ENCODE measurements around the gene MVK.

Gene MVK

GRCh38 chr12:109544955-109545531 is 28.6 kb upstream of the MVK start:
- in situ Hi-C loops (cut with HindIII; ENCODE audit: low sequenced_read_pairs) = no loop called here

DNA sequence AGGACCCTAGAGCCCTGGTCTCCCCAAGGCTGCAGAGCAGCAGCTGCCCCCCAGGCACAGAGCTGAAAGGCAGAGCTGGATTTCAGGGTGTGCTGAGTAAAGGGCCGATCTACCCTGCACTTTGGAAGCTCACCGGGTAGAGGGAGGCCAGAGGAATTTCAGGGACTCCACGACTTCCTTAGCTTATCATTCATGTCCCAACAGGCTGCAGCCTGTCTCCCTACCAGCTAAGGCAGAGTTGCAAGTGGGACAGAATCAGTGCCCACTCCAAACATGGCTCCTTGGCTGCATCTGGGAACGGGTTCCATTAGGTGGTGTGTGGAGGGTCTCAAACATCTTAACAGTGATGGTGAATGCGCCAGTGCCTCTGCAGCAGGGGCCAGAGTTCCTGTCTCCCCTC is 27.8 kb upstream of the MVK start:
- in situ Hi-C loops (cut with HindIII; ENCODE audit: low sequenced_read_pairs) = no loop called here

DNA sequence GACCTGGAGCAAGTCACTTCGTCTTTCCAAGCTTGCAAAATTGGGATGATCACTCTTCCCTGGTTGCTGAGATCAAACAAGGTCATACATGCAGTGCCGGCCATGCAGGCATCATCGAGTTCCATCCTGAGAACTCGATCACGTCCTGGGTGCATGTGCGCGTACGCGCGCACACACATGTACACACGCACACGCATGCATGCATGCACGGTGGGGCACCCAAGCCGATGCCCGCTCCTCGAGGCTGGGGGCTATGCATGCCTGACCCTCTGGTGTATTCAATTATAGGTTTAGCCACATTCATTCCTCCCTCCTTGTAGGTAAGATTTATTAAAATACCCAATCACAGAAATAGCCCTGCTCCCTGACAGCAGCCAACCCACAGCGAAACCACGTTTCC is 26.3 kb upstream of the MVK start:
- in situ Hi-C loops (cut with HindIII; ENCODE audit: low sequenced_read_pairs) = no loop called here

DNA sequence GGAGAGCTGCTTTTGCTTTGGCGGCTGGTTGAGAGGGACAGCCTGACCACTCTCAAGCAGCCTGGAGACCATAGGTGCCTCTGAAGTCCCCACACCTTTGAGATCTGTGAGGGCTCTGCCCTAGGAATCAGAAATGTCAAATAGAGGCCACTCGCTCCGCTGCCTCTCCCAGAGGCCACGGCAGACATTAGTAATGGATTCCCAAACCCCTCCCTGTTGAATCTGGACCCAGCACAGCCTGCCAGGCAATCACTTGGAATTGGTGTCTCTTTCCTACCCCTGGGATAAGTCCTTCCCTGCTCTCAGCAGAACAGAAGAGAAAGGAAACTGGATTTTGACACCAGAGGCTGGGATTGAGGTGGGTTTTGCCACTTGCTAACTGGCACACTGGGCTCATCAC is 25.3 kb upstream of the MVK start:
- in situ Hi-C loops (cut with HindIII; ENCODE audit: low sequenced_read_pairs) = no loop called here

GRCh38 chr12:109549613-109550270 is 23.9 kb upstream of the MVK start:
- in situ Hi-C loops (cut with HindIII; ENCODE audit: low sequenced_read_pairs) = no loop called here

- in situ Hi-C loops (cut with HindIII; ENCODE audit: low sequenced_read_pairs) = no loop called here
Measured at GRCh38 chr12:109550281-109550680, 23.3 kb upstream of the MVK start.

- in situ Hi-C loops (cut with HindIII; ENCODE audit: low sequenced_read_pairs) = no loop called here
Measured at GRCh38 chr12:109551108-109551507, 22.5 kb upstream of the MVK start.

DNA sequence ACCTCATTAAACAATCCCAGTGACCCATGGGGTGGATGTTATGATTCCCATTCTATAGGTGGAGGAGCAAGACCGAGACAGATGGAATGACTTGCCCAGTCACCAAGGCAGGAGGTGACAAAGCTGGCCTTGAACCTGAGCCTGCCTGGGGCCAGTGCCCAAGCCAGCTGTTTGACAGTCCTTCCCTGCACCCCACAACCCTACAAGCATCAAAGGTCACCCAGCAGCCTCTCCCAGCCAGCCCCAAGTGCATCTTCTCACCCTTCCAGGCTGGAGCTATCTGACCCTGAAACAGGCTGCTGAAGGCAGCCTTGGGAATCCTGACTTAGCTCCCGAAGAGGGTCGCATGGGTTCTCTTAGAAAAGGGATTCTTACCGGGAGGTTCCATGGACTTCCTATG is 20.6 kb upstream of the MVK start:
- in situ Hi-C loops (cut with HindIII; ENCODE audit: low sequenced_read_pairs) = no loop called here

DNA sequence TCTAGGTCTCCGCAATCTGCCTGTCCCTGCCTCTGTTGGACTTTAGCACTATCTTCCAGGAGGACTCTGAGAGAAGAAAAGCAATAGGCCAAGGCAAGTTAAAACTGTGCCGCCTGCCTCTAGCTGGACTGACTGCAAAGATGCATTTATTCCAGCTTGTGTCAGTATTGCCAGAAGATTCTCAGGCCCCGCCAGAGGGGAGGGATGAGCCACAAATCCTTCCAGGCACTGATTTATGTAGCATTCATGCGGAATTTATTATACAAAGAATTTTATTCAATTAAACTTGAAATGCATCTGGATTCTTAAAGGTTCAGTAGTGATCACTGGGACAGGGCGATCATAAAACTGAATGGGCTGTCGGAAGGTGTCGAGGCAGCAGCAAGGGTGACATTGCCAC is 20.1 kb upstream of the MVK start:
- in situ Hi-C loops (cut with HindIII; ENCODE audit: low sequenced_read_pairs) = no loop called here

- in situ Hi-C loops (cut with HindIII; ENCODE audit: low sequenced_read_pairs) = no loop called here
Measured at GRCh38 chr12:109553906-109554500, 19.6 kb upstream of the MVK start.

GRCh38 chr12:109554761-109555160 is 18.8 kb upstream of the MVK start:
- in situ Hi-C loops (cut with HindIII; ENCODE audit: low sequenced_read_pairs) = no loop called here

- in situ Hi-C loops (cut with HindIII; ENCODE audit: low sequenced_read_pairs) = no loop called here
Measured at GRCh38 chr12:109555431-109556315, 17.9 kb upstream of the MVK start.

DNA sequence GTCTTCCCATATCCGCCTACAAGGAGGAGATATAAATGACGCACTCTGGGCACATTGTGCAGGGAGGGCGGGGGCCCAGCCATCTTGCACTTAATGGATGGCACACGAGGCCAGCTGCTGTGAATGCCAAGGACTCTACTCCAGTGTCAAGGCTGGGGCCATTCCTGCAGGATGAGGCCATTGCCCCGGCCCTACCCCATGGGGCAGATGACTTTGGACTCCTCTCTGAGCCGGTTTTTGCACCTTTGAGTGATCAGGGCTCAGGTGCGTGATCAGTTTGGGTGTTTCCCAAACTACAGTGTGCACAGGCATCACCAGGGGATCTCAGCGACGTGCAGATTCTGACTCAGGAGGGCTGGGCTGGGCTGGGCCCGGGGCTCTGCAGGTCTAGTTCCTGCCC is 16.4 kb upstream of the MVK start:
- in situ Hi-C loops (cut with HindIII; ENCODE audit: low sequenced_read_pairs) = no loop called here

GRCh38 chr12:109557805-109558204 is 15.8 kb upstream of the MVK start:
- in situ Hi-C loops (cut with HindIII; ENCODE audit: low sequenced_read_pairs) = no loop called here

- in situ Hi-C loops (cut with HindIII; ENCODE audit: low sequenced_read_pairs) = no loop called here
Measured at GRCh38 chr12:109558374-109559199, 15.0 kb upstream of the MVK start.

GRCh38 chr12:109559200-109559505 is 14.4 kb upstream of the MVK start:
- in situ Hi-C loops (cut with HindIII; ENCODE audit: low sequenced_read_pairs) = no loop called here

- in situ Hi-C loops (cut with HindIII; ENCODE audit: low sequenced_read_pairs) = no loop called here
Measured at GRCh38 chr12:109559601-109560000, 14.0 kb upstream of the MVK start.

- in situ Hi-C loops (cut with HindIII; ENCODE audit: low sequenced_read_pairs) = no loop called here
Measured at GRCh38 chr12:109560867-109561710, 12.5 kb upstream of the MVK start.

DNA sequence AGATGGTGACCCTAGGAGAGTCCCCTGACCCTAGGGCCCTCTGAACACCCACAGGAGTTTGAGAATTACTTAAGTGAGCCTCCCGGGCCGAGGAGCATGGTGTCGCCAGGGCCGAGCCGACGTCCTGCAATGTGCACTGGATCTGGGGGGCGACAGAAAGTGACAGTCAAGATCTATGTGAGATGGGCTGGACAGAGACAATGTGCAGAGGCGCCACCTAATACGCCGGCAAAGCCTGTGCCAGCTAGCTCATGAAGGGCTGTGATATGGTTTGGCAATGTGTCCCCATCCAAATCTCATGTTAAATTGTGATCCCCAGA is 11.9 kb upstream of the MVK start:
- in situ Hi-C loops (cut with HindIII; ENCODE audit: low sequenced_read_pairs) = no loop called here

DNA sequence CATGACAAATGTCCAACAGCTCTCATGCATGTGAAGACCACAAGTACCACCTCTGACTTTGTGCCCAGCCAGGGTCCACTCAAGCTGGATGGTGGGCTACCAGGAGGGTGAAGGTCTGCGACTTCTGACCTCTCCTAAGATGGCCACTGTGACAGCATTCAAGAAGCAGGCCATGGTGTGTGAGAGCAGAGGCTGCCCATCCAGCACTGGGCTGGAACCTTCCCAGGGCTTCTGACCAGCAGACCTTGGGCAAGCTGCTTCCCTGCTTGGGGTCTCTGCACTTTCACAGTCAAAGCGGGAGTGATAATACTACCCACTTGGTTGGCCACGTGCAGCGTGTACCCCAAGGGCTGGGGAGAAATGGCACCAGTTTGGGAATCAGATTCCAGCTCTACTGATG is 10.7 kb upstream of the MVK start:
- in situ Hi-C loops (cut with HindIII; ENCODE audit: low sequenced_read_pairs) = no loop called here
